Gastrocnemius medialis (tissue), 4 donors: ENCODE measurements around the gene PRDX4.

ENCODE experiments used
- CTCF ChIP-seq, 5 experiments: fragments of 450-650 bp in 3 of 5; fragments of 200-600 bp in 2 of 5; sonication (generic) in 2 of 5; IDR thresholded peaks in 4 of 5; conservative IDR thresholded peaks in 1 of 5; 1 replicate in 4 of 5; 2 replicates in 1 of 5; pipeline ENCODE4 v1.5.1; 2016 to 2019; ENCODE audit warnings: antibody characterized with exemption in 5 of 5, mild to moderate bottlenecking in 3 of 5, moderate library complexity in 3 of 5
- POLR2A ChIP-seq, 2 donors: fragments of 450-650 bp; IDR thresholded peaks; one replicate each; pipeline ENCODE4 v1.6.1; 2017; ENCODE audit warnings: antibody characterized with exemption in 2 of 2, mild to moderate bottlenecking in 2 of 2, moderate library complexity in 2 of 2

- TF ChIP-seq CTCF (IDR thresholded peaks at IDR 0.05 in 4 of 5, conservative IDR thresholded peaks at IDR 0.05 in 1 of 5) (no peak), POLR2A (IDR thresholded peaks at IDR 0.05) (no peak)
Measured at GRCh38 chrX:23631136-23631535, 36.2 kb upstream of the PRDX4 start.
